Measurements from ENCODE around the gene DPP6.

The DPP6 gene

GRCh38 chr7:154909241-154910105 is 857.3 kb downstream of the DPP6 start:
- Mint-ChIP-seq H3K4me3 (no peak overlapping the region), H3K9me3 (no peaks in the 10 kb centered on the region), H3K27me3 (ENCODE audit: low read depth) (peaks cover 8% of the 10 kb centered on the region), H3K27ac (no peak overlapping the region), H3K36me3 (ENCODE audit: low read depth) (no peaks in the 10 kb centered on the region), H3K4me1 (ENCODE audit: low read depth) (peaks cover 6% of the 10 kb centered on the region)

GRCh38 chr7:154910125-154910524 is 857.9 kb downstream of the DPP6 start:
- Mint-ChIP-seq H3K27ac (no peak overlapping the region), H3K4me3 (no peak overlapping the region), H3K4me1 (ENCODE audit: low read depth) (peaks cover 6% of the 10 kb centered on the region), H3K27me3 (ENCODE audit: low read depth) (peaks cover 8% of the 10 kb centered on the region), H3K36me3 (ENCODE audit: low read depth) (no peaks in the 10 kb centered on the region), H3K9me3 (no peaks in the 10 kb centered on the region)

DNA sequence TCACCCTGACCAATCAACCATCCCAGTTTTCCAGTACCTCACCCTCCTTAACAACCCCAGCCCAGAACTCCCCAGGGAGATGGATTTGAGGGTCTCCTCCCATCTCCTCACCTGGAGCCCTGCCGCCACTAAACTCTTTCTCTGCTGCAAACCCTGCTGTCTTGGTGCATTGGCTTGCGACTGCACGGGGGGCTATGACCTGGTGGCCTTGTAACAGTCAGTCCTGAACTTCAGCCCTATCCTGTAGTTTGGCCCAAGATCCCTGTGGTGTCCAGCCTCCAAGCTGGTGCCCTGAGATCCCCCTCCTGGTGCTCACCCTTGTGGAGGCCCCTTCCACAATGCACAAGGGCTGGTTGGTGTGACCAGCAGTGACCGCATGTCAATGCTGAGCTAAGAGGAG is 858.8 kb downstream of the DPP6 start:
- Mint-ChIP-seq H3K9me3 (no peaks in the 10 kb centered on the region), H3K4me1 (ENCODE audit: low read depth) (peaks cover 6% of the 10 kb centered on the region), H3K36me3 (ENCODE audit: low read depth) (no peaks in the 10 kb centered on the region), H3K4me3 (no peak overlapping the region), H3K27ac (no peak overlapping the region), H3K27me3 (ENCODE audit: low read depth) (peaks cover 13% of the 10 kb centered on the region)

- H3K27ac Mint-ChIP-seq: no peak overlapping the region
- no peaks in the 10 kb centered on the region for H3K9me3 Mint-ChIP-seq
- H3K4me3 Mint-ChIP-seq: no peak overlapping the region
- peaks cover 6% of the 10 kb centered on the region for H3K4me1 Mint-ChIP-seq (ENCODE audit: low read depth)
- peaks cover 16% of the 10 kb centered on the region for H3K27me3 Mint-ChIP-seq (ENCODE audit: low read depth)
- H3K36me3 Mint-ChIP-seq (ENCODE audit: low read depth): no peaks in the 10 kb centered on the region
Observed at GRCh38 chr7:154911411-154911810, 859.2 kb downstream of the DPP6 start.

DNA sequence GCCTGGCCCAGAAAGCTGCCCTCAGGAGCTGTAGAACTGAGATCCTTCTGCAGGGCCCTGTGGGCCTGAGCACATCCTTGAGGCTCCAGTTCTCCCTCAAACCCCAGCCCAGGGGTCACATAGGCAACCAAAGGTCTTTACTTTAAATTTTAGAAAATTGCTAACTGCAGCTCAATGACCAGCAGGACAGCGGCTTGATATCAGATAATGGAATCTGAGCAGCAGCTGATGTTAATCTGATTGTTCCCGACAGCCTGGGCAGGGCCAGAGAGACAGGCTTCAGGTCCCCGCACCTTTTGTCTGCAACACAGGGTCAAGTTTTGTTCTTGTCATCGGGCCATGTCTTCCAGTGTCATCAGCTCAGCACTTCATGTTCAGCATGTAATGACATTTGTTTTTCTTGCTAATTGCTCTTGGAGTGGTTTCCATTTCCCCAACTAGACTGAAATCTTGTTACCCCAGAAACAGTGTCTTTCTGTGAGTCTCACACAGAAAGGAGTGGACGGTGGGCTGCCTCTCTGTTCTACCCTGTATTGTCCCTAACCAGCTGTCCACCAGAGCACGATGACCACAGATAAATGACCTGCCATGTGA is 859.8 kb downstream of the DPP6 start:
- H3K27me3 Mint-ChIP-seq (ENCODE audit: low read depth): peaks cover 17% of the 10 kb centered on the region
- H3K9me3 Mint-ChIP-seq: no peaks in the 10 kb centered on the region
- no peaks in the 10 kb centered on the region for H3K36me3 Mint-ChIP-seq (ENCODE audit: low read depth)
- H3K4me3 Mint-ChIP-seq: no peak overlapping the region
- H3K4me1 Mint-ChIP-seq (ENCODE audit: low read depth): peaks cover 6% of the 10 kb centered on the region
- H3K27ac Mint-ChIP-seq: no peak overlapping the region

DNA sequence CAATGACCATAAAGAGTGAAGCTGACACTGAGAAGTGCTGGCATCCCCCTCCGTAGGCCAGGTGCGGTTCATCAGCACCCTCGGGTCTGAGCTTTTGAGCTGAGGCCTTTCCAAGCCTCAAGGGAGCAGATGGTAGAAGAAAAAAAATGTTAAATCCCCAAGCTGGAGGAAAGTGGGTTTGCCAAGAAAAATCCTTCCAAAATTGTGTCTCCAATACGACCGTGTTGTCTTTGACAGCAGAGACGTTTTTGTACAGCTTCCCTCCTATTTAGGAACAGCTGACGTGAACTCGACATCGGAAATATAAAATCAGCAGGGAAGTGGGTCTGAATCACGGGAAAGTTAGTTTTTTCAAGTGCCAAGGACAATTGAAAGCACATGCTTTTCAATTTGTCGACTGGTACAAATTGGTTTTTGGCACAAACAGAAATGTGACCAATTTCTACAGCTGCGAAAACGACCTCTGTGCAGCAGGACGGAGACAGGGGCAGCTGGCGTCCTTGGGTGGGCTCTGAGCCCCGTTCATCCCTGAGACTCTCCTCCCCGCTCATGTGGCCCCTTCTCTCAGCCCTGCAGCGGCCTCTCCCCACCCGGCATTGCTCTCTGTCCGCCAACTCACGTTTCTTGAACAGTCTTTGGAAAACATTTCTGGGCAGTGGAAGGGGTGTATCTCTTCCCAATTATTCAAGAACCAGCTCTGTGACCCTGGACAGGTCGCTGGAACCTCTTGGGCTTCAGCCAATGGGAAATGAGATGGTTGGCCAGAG is 860.9 kb downstream of the DPP6 start:
- H3K36me3 Mint-ChIP-seq (ENCODE audit: low read depth): no peaks in the 10 kb centered on the region
- no peak overlapping the region for H3K27ac Mint-ChIP-seq
- peaks cover 19% of the 10 kb centered on the region for H3K27me3 Mint-ChIP-seq (ENCODE audit: low read depth)
- H3K4me3 Mint-ChIP-seq: no peak overlapping the region
- peaks cover 4% of the 10 kb centered on the region for H3K4me1 Mint-ChIP-seq (ENCODE audit: low read depth)
- H3K9me3 Mint-ChIP-seq: no peaks in the 10 kb centered on the region

GRCh38 chr7:154913638-154914307 is 861.6 kb downstream of the DPP6 start:
- H3K27ac Mint-ChIP-seq: no peak overlapping the region
- peak overlapping the region; percentile 49 for H3K4me3 Mint-ChIP-seq
- peaks cover 3% of the 10 kb centered on the region for H3K4me1 Mint-ChIP-seq (ENCODE audit: low read depth)
- peaks cover 19% of the 10 kb centered on the region for H3K27me3 Mint-ChIP-seq (ENCODE audit: low read depth)
- H3K36me3 Mint-ChIP-seq (ENCODE audit: low read depth): no peaks in the 10 kb centered on the region
- no peaks in the 10 kb centered on the region for H3K9me3 Mint-ChIP-seq

DNA sequence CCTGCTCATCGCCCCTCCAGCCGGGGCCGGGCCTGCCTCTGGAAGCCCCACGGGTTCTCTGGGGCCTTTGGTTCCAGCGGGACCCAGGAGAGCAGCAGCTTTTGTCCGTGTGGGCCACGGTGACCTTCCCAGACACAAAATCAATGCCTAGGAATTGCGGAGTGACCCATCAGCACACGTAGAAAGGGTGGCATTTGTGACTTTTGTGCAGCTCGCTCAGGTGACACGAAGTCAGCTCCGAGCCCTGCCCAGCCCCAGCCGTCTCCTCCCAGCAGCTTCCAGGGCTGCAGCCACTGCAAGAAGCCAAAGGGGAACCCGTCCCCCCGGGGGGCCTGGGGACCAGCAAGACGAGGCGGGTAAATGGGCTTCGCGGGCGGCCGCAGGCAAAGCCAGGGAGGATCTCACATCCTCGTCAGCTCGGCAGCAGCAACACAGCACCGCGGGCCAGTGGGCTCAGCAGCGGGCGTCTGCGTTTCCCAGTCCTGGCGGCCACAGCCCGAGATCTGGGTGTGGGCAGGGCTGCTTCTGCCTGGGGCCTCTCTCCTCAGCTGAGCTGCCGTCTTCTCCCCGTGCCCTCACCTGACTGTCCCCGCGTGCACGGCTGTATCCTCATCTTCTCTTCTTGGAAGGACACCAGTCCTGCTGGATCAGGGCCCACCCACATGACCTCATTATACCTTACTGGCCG is 862.3 kb downstream of the DPP6 start:
- no peak overlapping the region for H3K4me3 Mint-ChIP-seq
- no peaks in the 10 kb centered on the region for H3K36me3 Mint-ChIP-seq (ENCODE audit: low read depth)
- no peak overlapping the region for H3K27ac Mint-ChIP-seq
- H3K9me3 Mint-ChIP-seq: no peaks in the 10 kb centered on the region
- H3K27me3 Mint-ChIP-seq (ENCODE audit: low read depth): peaks cover 19% of the 10 kb centered on the region
- H3K4me1 Mint-ChIP-seq (ENCODE audit: low read depth): peaks cover 3% of the 10 kb centered on the region

DNA sequence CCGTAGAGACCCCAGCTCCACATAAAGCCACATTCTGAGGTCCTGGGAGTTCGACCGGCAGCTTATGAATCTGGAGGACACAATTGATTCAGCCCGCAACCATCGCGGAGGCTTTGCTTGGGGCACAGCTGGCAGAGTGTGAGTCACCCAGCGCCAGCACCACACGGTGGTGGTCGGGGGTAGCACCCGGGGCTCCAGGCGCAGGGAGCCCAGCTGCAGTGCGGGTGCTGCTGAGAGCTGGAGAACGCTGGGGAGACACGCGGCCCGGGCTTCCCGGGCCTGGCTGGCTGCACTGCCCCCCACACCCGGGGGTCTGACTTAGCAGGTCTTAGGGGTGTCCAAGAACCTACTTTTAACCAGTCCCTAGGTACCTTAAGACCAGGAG is 862.8 kb downstream of the DPP6 start:
- Mint-ChIP-seq H3K9me3 (no peaks in the 10 kb centered on the region), H3K4me3 (no peak overlapping the region), H3K36me3 (ENCODE audit: low read depth) (no peaks in the 10 kb centered on the region), H3K27ac (no peak overlapping the region), H3K27me3 (ENCODE audit: low read depth) (peaks cover 23% of the 10 kb centered on the region), H3K4me1 (ENCODE audit: low read depth) (peaks cover 3% of the 10 kb centered on the region)

- no peaks in the 10 kb centered on the region for H3K36me3 Mint-ChIP-seq (ENCODE audit: low read depth)
- no peaks in the 10 kb centered on the region for H3K9me3 Mint-ChIP-seq
- no peak overlapping the region for H3K4me3 Mint-ChIP-seq
- no peak overlapping the region for H3K27ac Mint-ChIP-seq
- peaks cover 3% of the 10 kb centered on the region for H3K4me1 Mint-ChIP-seq (ENCODE audit: low read depth)
- H3K27me3 Mint-ChIP-seq (ENCODE audit: low read depth): peaks cover 23% of the 10 kb centered on the region
Observed at GRCh38 chr7:154915600-154915999, 863.4 kb downstream of the DPP6 start.

GRCh38 chr7:154916381-154916780 is 864.2 kb downstream of the DPP6 start:
- Mint-ChIP-seq H3K36me3 (ENCODE audit: low read depth) (no peaks in the 10 kb centered on the region), H3K27ac (no peak overlapping the region), H3K27me3 (ENCODE audit: low read depth) (peaks cover 23% of the 10 kb centered on the region), H3K4me3 (no peak overlapping the region), H3K4me1 (ENCODE audit: low read depth) (peaks cover 3% of the 10 kb centered on the region), H3K9me3 (no peaks in the 10 kb centered on the region)

GRCh38 chr7:154916856-154917807 is 864.9 kb downstream of the DPP6 start:
- H3K27ac Mint-ChIP-seq: no peak overlapping the region
- H3K9me3 Mint-ChIP-seq: no peaks in the 10 kb centered on the region
- peaks cover 3% of the 10 kb centered on the region for H3K4me1 Mint-ChIP-seq (ENCODE audit: low read depth)
- peaks cover 23% of the 10 kb centered on the region for H3K27me3 Mint-ChIP-seq (ENCODE audit: low read depth)
- H3K4me3 Mint-ChIP-seq: no peak overlapping the region
- H3K36me3 Mint-ChIP-seq (ENCODE audit: low read depth): no peaks in the 10 kb centered on the region

DNA sequence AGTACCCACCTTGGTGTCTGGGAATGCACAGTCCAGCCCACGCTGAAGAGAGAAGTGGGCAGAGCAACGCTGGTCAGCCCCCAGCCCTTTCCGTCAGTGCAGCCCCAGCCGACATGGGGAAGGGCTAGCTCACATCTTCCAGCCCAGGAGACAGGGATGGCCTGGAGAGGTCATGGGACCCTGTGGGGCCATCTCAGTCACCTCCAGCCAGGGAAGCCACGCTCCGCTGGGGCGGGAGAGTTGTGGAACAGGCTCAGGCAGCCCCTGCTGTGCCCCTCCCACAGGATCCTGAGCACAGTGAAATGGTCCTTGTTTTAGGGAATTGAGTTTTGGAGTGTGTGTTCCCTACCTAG is 865.6 kb downstream of the DPP6 start:
- Mint-ChIP-seq H3K4me3 (no peak overlapping the region), H3K27ac (no peak overlapping the region), H3K9me3 (peaks cover 4% of the 10 kb centered on the region), H3K27me3 (ENCODE audit: low read depth) (peaks cover 24% of the 10 kb centered on the region), H3K36me3 (ENCODE audit: low read depth) (no peaks in the 10 kb centered on the region), H3K4me1 (ENCODE audit: low read depth) (peaks cover 3% of the 10 kb centered on the region)
